Effector CD4-positive, alpha-beta T cell (primary cell): Measurements from ENCODE around the gene TRIL.
A peak's percentile ranks its signal among the peaks of the same experiment; 100 is the strongest.

Source experiments
- DNase-seq: peaks from one replicate; pipeline ENCODE4 v3.0.0-alpha.2; 2020

Gene TRIL

DNA sequence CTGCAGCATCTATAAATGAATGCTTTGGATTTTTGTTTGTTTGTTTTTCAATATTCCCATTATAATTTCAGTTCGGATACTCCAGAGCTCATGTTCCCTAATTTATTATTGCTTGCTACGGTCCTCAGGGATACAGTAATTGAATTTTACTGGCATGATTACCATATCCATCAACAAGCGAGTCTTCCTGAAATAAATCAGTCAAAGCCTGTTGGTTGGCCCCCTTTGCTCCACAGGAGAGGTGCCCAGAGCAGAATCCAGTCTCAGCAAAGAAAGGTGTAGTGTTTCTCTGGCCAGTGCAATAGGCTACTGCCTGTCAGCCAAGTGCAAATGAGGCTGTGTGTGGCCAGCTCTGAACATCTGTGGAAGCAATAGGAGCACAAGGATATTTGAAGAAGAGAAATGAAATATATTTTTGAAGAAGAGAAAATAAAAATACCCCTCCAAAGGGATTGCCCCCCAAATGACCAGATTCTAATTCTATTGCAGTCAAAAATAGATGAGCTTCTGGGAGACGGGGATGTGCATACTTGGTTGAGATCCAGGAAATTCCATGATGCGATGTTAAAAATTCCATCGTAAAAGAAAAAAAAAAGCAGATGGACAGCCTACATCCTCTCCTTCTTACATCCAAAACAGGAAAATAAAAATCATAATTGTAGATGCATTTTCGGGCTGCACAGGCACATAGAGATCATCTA is 18.1 kb downstream of the TRIL start:
- DNase-seq, result no peak

DNA sequence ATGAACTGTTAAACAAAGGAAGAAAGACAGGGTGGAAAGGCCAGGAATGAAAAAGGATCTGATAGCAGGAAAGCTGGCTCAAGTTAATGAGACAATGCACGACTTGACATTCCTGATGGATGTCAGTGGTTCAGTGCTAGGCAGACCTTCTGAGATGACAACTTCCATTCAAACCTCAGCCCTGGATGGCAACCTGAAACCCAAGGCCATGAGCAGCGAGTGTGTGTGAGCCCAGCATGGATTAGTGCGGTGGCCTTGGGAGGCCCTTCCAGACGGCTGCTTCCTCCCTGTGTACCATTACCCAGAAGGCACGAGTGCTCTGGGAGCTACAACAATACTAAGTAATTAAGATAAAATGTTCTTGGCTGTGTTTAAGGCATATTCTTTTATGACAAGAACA is 18.8 kb downstream of the TRIL start:
- no peak for DNase-seq

DNA sequence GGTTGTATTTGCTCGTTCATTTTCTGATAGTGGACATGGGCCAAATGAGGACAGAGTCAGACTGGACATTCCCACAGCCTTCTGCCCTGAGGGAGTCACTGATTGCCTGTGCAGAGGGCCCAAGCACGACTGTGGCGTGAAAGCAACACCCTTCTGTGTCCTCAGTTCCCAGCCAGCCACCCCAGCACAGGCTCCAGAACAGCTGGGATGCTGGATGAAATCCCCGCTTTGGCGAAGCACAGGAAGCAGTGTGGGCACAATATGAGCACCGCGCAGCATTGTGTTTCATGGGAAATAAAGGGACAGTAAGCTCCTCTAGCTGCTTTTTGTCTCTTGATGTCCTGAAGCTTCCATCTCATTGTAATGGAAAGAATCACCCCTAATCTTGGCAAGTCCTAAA is 20.5 kb downstream of the TRIL start:
- no peak for DNase-seq

DNA sequence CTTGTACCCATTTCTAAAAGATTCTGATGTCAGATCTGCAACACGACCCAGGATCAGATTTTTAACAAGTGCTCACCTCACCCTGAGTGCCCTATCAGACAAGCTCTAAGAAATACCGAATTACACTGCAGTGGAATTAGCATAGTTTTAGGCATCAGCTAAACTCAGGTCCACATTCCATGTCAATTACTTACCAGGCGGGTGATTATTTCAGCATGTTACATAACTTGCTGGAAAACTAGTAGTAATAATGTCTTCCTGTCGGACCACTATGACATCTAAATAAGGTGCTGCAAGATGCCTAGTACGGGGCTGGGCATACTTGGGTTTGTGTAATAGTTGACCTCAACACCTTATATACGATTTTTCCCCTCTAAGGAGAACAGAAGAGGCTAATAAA is 21.0 kb downstream of the TRIL start:
- no peak for DNase-seq

DNA sequence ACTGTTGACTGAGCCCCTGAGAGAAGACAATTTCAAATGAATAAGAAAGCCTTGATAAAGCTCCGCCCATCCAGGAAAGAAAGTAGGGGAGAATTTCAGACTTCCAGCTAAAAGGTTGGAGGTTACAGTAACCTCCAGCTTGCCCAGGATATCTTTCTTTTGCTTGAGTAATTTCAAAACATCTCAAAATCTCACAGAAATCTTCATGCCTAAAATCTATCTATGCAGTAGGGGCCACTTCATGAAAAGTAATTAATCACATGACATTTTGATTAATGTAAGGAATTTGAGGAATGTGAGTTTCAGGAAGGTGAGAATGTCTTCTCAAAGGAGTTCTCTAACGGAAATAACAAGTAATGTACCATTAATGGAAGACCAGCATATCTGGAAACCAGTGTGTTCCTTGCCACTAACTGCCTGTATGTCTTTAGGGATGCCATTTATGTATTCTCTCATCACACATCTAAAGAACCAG is 24.2 kb downstream of the TRIL start:
- no peak for DNase-seq

DNA sequence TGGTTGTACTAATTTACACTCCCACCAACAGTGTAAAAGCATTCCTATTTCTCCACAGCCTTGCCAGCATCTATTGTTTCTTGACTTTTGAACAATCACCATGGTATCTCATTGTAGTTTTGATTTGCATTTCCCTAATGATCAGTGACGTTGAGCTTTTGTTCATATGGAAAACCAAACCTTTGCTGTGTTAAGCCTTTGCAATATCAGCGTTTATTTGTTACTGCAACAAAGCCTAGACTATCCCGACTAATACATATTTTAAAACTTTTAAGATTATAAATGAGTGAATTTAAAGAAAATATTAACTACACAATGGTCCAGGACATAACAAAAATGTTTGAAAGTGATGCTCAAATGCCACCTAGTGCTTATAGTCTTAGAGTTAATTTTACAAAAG is 26.6 kb downstream of the TRIL start:
- DNase-seq, result no peak

DNA sequence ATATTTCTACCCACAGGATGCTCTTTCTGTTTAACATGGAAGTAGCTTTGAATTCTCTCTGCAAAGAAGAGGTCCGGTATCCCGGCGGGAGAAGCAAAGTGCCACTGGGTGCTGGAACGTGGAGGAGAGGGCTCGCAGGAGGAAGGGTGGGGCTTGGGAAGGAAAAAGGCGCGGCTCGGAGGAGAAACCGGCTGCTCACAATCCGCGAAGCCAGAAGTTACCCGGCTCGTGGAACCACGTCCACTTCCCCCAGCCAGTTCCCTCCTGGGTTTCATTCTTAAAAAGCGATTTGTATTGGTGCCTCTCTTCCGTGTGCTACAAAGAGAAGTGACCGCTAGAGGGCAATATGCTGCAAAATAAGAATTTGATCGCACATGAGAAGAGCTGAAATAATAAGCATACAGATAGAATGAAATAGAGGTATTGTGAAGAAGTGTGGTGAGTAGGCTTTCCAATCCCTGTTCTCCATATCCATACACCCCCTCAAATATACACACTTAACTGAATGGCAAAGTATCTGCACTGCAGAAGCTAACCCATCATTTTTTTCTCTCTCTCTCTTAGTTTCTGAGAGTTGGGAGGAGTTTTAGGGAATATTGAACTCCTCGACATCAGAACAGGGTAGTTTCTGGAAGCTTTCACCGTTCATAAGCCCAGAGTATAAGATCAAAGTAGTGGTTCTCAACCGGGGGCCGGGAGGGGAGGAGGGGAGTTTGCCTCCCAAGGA is 31.1 kb downstream of the TRIL start:
- peak; percentile 22 for DNase-seq

DNA sequence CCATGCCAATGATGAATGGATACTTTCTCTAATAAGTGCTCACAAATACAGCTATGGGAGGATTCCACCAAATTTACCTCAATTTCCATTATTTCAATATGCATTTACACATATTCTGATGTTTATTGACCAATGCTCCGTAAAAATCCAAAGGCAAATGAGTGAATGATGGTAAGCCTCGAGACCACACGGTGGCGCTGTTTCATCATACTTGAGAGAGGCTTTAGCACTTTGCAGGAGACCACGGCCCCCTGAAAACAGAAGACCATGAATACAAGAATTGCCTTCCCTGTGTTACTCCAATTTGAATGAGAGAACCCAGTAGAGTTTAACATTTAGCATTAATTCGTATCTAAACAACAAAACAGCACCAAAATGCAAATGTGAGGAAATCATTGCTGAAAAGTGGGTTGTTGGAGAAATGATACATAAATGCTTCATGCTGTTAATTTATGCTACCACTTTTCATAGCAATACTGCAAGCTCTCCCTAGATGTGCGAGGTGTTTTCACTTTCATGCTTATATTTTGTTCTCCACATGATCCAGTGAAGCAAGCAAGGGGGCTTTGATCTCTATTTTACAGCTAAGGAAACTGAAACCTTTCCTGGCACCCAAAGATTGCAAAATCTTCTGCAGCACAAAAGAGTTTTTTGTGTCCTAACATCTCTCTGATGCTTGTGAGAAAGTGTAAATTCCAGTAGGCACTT is 35.4 kb downstream of the TRIL start:
- peak; percentile 38 for DNase-seq

DNA sequence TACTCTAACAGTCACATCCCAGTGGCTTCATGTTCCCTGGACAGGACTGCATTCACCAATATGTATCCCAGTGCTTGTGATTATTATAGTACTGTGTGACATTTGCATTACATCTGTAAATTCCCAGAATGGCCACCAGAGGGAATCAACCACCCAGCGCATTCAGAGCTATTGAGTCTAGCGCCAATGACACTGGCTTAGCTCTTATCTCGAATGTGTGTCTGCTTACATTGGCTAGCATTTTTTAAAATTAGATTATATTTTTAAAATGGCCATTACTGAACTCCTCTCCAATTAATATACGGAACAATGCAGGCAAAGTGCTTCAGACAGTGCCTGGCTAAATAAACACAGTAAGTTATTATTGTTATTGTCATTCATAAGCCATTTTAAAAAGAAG is 36.3 kb downstream of the TRIL start:
- DNase-seq, result peak; percentile 5

DNA sequence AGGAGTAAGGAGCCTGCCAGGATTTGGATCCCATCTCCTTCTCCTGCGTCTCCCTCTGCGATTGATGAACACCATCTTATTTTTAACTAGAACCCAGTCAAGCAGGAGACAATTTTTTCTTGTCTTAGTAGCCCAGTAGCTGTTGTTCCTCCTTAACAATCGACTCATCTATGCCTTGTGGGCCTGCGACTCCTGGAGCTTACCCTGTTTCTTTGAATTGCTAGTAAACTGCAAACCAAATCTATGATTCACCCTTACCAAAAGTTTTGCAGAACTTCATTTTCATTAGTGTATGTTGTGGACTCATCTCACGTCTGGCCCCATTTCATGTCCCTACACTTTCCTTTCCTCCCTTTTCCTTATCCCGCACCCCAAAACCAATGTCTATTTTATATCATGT is 37.7 kb downstream of the TRIL start:
- DNase-seq, result no peak

DNA sequence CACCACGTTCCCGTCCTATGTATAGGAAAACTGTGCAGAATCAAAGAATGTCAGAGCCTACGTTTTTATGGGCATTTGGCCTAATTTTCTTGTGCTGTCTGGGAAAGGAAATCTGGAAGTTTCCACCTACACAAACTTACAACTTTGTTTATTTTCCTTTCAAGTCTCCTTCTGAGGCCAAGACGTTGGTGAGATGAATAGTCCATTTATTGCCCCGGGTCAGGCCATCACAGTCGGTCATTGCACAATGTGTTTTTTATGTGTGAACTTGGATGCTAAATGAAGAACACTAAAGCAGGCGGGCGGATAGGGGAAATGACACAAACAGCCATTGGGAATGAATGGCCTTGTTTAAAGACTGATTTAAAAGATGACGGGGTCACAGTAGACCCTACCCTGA is 38.6 kb downstream of the TRIL start:
- no peak for DNase-seq

DNA sequence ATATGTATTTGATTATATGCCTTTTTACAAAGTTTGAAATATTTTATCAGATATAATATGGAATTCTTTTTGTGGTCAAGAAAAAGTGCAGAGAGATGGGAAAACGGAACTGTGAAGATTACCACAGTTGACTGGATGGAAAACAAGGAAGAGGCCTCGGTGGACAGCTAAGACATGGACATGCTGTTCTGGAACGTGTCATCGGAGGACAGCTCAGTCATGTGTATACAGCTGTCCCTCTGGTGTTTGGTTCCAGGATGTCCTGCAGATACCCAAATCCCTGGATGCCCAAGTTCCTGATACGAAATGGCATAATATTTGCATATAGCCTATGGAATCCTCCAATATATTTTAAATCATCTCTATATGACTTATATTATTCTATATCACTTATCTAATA is 49.4 kb downstream of the TRIL start:
- no peak for DNase-seq

DNA sequence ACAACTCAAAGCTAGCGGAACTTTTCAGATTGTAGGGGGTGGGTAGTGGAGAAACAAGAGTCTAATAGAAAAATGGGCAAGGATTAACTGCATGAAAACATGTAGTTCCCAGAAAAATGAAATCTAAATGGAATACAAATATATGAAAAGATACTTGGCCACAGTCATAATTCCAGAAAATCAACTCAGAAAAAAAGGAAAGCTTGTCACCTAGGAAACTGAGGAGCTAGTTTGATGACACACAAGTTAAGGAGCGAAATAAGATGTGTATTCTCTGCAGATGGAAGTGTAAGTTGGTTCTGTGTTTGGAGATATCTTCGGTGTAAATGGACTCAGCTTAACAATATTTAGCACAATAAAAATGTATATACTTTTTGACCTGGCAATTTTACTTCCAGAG is 52.7 kb downstream of the TRIL start:
- no peak for DNase-seq

DNA sequence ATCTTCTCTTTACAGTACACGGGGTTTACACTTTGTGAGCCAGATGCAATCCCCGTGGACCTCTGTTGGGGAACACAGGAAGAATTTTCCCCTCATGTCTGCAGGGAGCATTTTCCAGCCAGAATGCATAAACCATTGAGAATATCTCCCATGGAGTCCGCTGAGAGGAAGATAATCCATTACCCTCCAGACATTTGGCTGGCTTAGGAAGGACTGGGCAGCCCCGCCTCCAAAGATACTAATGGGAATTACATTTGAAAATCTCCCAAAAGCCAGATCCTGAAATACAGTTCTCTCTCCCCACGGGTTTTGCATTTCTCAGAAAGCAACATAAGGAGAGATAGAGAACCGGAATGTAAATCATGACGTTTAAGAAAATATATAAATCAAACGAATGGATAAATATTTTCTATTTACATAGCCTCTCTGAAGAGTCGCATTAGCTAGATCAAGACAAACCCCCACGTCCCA is 53.5 kb downstream of the TRIL start:
- no peak for DNase-seq

DNA sequence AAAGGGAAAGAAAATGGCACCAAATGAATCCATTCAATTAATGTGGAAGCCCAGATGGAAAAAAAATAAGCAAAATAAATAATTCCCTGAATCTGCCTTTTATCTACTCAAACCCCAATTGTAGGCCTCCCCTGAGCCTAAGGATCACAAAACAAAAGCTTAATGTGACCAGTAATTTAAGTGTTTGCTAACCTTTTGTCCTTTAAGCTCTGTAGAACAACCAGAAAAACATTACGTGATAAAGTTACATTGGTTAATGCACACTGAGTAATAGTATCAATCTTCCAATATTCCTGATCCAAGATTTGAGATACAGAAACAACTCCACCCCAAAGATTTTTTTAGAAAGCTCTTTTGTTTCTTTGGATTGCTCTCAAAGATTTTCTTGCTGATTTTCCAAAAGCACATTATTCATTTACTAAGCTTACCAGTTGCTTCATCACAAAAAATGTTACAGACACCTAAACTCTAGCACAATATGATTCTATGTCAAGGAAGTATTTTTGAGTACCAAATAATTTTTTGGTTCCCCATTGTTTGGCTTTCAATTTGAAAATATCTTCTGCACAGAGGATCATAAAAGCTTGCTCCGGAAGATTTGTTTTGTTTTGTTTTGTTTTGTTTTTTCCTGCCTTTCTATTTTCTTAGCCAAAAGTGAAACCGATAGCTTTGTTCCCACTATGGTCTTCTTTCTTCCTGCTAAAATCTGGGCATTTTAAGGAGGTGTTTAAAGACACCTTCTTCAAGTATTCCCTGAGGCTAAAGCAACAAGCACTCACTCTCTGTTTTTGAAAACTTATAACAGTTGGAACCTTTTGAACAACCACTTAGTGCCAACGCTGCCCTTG is 54.2 kb downstream of the TRIL start:
- DNase-seq, result no peak
